Measurements from ENCODE around the gene RELCH.

- TF ChIP-seq EZH2 (IDR thresholded peaks at IDR 0.05; ENCODE audit: insufficient read depth, poor library complexity, severe bottlenecking) (no peak), EZH2phosphoT487 (IDR thresholded peaks at IDR 0.05; ENCODE audit: insufficient read depth, low read depth) (no peak)
Measured at GRCh38 chr18:62346333-62347088, 159.5 kb downstream of the RELCH start.
